Large intestine (tissue), 3 donors: ENCODE data around the gene ZMIZ2. TPM values are rescaled to one million over a fixed set of nuclear protein-coding genes. Genes with fewer than 3 reads are reported as not detected.
"Not testable (repeated sequence)": the region's sequence is repeated elsewhere in the genome, so short reads cannot be mapped to it uniquely, and the experiment has no call there.

ENCODE experiments used
- DNase-seq, 2 donors: peaks; one replicate each; pipeline versions ENCODE4 v3.0.0 to v3.0.0-alpha.2; 2013
- H3K27ac ChIP-seq: one replicate; pipeline ENCODE4 v1.5.1; 2013; ENCODE audit warnings: low read length
- H3K27me3 ChIP-seq: 2 replicates; pipeline ENCODE4 v1.6.1; 2013; ENCODE audit warnings: low read length; ENCODE audit not compliant: control insufficient read depth, insufficient read depth
- H3K36me3 ChIP-seq: 2 replicates; pipeline ENCODE4 v1.6.1; 2013; ENCODE audit warnings: low read length; ENCODE audit not compliant: control insufficient read depth, insufficient read depth
- H3K4me1 ChIP-seq: one replicate; pipeline ENCODE4 v1.6.1; 2013; ENCODE audit warnings: low read length; ENCODE audit not compliant: control insufficient read depth, insufficient read depth
- H3K4me3 ChIP-seq: one replicate; pipeline ENCODE4 v1.5.1; 2013; ENCODE audit warnings: low read length
- H3K9me3 ChIP-seq: one replicate; pipeline ENCODE4 v1.6.1; 2013; ENCODE audit warnings: mild to moderate bottlenecking, low read depth, low read length, moderate library complexity; ENCODE audit not compliant: control insufficient read depth
- WGBS: methylation state at CpG from one replicate; pipeline ENCODE4 v1.1.5; 2013; ENCODE audit warnings: low lambda C conversion rate; ENCODE audit not compliant: insufficient coverage; 5-methylcytosine and 5-hydroxymethylcytosine counted together
- polyA plus RNA-seq: library from polyadenylated mRNA; unstranded; fragments of 120-200 nt; gene quantifications from one replicate; pipeline ENCODE4 v1.2.1, GENCODE V29; 2013

Gene ZMIZ2
- polyA plus RNA-seq, 1 donor: 86.2 TPM

DNA sequence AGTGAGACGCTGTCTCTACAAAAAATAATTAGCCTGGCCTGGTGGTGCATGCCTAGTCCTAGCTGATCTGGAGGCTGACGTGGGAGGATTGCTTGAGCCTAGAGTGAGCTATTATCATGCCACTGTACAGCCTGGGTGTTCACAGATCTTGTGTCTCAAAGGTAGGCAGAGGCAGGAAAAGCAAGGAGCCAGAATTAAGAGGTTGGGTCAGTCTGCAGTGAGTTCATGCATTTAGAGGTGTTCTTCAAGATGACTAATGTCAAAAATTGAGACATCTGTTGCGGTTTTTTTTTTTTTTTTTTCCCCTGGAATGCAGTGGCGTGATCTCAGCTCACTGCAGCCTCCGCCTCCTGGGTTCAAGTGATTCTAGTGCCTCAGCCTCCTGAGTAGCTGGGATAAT, 53.2 kb downstream of the ZMIZ2 start:
- Histone ChIP-seq H3K4me1 (peaks cover 5% of the 10 kb centered on the region), H3K9me3 (no peaks in the 10 kb centered on the region), H3K36me3 (peaks cover 54% of the 10 kb centered on the region), H3K27ac (no peak overlapping the region), H3K4me3 (no peak overlapping the region), H3K27me3 (no peaks in the 10 kb centered on the region)
- no peak for DNase-seq
- WGBS: no CpG with 5 or more reads among the region's 5 CpGs

DNA sequence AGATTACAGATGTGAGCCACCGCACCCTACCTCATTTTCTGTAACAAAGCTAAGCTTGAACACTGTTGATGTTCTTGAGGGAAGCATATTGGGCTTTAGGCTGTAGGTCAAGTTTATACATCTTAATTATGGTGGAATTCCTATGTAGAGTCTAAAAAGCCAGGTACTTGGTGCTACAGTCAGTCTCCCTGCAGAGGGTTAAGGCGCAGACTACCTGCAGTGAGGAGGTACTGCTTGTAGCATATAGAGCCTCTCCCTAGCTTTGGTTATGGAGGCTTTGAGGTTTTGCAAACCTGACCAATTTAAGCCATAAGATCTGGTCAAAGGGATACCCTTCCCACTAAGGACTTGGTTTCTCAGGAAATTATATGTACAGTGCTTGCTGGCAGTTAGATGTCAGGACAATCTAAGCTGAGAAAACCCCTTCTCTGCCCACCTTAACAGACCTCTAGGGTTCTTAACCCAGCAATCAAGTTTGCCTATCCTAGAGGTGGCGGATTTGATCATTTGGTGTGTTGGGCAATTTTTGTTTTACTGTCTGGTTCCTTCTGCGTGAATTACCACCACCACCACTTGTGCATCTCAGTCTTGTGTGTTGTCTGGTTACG, 53.9 kb downstream of the ZMIZ2 start:
- Histone ChIP-seq H3K9me3 (no peaks in the 10 kb centered on the region), H3K36me3 (peaks cover 54% of the 10 kb centered on the region), H3K27ac (no peak overlapping the region), H3K4me1 (peaks cover 5% of the 10 kb centered on the region), H3K27me3 (no peaks in the 10 kb centered on the region), H3K4me3 (no peak overlapping the region)
- WGBS: 100% methylated on average over 1 of the region's 5 CpGs
- DNase-seq: no peak

DNA sequence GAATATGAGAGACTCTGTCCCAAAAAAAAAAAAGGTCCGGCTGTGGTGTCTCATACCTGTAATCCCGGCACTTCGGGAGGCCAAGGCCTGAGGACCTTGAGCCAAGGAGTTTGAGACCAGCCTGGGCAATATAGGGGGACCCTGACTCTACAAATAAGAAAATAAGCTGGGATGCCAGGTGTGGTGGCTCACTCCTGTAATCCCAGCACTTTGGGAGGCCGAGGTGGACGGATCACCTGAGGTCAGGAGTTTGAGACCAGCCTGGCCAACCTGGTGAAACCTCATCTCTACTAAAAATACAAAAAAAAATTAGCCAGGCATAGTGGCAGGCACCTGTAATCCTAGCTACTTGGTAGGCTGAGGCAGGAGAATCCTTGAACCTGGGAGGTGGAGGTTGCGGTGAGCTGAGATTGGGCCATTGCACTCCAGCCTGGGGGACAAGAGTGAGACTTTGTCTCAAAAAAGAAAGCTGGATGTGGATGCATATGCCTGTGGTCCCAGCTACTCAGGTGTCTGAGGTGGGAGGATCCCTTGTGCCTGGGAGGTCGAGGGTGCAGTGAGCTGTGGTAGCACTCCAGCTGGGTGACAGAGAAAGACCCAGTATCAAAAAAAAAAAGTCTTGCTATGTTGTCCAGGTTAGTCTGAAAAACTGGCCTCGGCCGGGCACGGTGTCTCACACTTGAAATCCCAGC, 55.3 kb downstream of the ZMIZ2 start:
- peaks cover 50% of the 10 kb centered on the region for H3K36me3 ChIP-seq
- not testable (repeated sequence) for H3K27me3 ChIP-seq, H3K4me3 ChIP-seq, H3K27ac ChIP-seq, H3K9me3 ChIP-seq, DNase-seq, H3K4me1 ChIP-seq
- WGBS: no CpG with 5 or more reads among the region's 10 CpGs

DNA sequence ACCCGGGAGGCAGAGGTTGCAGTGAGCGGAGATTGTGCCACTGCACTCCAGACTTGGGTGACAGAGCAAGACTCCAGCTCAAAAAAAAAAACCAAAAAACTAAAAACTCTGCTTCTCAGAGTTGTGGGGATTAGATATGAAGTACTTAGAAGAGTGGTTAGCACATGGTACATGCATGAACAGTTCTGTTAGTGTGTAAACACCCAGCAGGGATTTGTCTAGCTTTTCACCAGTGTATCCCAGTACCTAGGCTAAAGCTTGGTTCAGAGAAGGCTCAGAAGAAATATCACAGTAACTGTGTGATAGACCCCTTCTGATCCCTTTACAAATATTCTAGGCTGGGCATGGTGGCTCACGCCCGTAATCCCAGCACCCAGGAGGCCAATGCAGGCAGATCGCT, 57.3 kb downstream of the ZMIZ2 start:
- H3K27ac ChIP-seq: no peak overlapping the region
- WGBS: 80% methylated on average over 1 of the region's 5 CpGs
- DNase-seq: no peak
- peaks cover 33% of the 10 kb centered on the region for H3K36me3 ChIP-seq
- H3K9me3 ChIP-seq: no peaks in the 10 kb centered on the region
- H3K27me3 ChIP-seq: no peaks in the 10 kb centered on the region
- H3K4me3 ChIP-seq: no peak overlapping the region
- H3K4me1 ChIP-seq: no peaks in the 10 kb centered on the region

DNA sequence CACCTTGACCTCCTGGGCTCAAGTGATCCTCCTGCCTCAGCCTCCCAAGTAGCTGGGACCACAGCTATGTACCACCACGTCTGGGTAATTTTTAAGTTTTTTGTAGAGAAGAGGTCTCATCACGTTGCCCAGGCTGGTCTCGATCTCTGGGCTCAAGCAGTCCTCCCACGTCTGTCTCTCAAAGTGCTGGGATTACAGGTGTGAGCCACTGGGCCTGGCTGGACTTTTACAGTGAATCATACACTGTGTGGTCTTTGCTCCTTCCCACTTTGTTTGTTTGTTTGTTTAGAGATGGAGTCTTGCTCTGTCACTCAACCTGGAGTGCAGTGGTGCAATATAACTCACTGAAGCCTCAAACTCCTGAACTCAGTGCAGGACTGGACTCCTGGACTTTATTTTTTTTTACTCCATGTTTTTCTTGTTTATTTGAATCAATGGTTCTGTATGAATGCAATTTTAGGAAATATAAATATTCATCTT, 60.3 kb downstream of the ZMIZ2 start:
- no peaks in the 10 kb centered on the region for H3K27me3 ChIP-seq
- H3K9me3 ChIP-seq: no peaks in the 10 kb centered on the region
- H3K4me3 ChIP-seq: no peak overlapping the region
- DNase-seq: no peak
- WGBS: 90% methylated on average over 2 of the region's 4 CpGs
- H3K4me1 ChIP-seq: no peaks in the 10 kb centered on the region
- no peak overlapping the region for H3K27ac ChIP-seq
- peaks cover 9% of the 10 kb centered on the region for H3K36me3 ChIP-seq

DNA sequence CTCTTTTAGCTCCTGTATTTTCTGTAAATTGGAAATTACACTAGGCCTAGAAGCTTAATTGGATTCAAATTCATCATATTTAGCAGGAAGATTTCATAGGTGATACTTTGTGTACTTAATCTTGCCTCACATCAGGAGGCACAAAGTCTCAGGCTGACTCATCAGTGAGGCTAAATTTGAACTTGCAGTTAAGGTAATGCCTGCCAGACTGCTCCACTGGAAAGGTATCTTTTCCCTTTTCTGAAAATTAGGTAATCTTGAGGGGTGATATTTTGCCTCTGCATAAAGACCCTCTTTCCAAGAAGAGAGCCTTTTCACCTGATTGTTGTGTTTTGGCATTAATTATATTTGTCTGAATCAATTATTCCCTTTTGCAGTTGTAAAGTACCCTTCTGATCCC, 62.4 kb downstream of the ZMIZ2 start:
- Histone ChIP-seq H3K4me1 (no peaks in the 10 kb centered on the region), H3K27me3 (no peaks in the 10 kb centered on the region), H3K36me3 (no peaks in the 10 kb centered on the region), H3K27ac (no peak overlapping the region), H3K4me3 (no peak overlapping the region), H3K9me3 (no peaks in the 10 kb centered on the region)
- no peak for DNase-seq

DNA sequence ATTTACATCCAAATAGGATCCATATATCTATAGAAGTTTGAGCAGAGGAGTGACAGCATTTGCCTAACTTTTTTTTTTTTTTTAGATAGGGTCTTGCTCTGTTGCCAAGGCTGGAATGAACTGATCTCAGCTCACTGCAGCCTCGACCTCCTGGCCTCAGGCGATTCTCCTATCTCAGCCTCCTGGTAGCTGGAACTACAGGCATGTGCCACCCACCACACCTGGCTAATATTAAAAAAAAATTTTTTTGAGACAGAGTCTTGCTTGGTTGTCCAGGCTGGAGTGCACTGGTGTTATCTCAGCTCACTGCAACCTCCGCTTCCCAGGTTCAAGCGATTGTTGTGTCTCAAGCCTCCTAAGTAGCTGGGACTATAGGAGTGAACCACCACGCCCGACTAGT, 62.9 kb downstream of the ZMIZ2 start:
- no peaks in the 10 kb centered on the region for H3K36me3 ChIP-seq
- no peak for DNase-seq
- H3K27me3 ChIP-seq: no peaks in the 10 kb centered on the region
- H3K4me1 ChIP-seq: no peaks in the 10 kb centered on the region
- H3K27ac ChIP-seq: no peak overlapping the region
- no CpG with 5 or more reads among the region's 6 CpGs for WGBS
- H3K9me3 ChIP-seq: no peaks in the 10 kb centered on the region
- H3K4me3 ChIP-seq: no peak overlapping the region

DNA sequence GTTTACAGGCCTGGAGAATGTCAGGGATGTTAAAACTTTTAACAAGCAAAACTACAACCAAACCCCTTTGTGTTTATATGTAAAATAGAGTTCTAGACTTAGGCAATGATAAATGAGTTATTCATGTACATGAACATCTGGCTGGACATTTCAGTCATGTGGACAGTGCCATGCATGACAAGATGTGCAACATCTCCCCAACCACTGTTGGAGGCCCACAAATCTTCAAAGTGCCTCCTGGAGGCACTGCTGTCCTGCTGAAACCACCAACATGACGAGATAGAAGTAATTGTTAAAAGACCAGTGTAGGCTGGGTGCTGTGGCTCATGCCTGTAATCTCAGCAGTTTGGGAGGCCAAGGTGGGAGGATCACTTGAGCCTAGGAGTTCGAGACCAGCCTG, 66.3 kb downstream of the ZMIZ2 start:
- Histone ChIP-seq H3K27ac (no peak overlapping the region), H3K4me1 (no peaks in the 10 kb centered on the region), H3K4me3 (no peak overlapping the region), H3K27me3 (no peaks in the 10 kb centered on the region), H3K36me3 (no peaks in the 10 kb centered on the region), H3K9me3 (no peaks in the 10 kb centered on the region)
- no CpG with 5 or more reads among the region's 2 CpGs for WGBS
- no peak for DNase-seq

DNA sequence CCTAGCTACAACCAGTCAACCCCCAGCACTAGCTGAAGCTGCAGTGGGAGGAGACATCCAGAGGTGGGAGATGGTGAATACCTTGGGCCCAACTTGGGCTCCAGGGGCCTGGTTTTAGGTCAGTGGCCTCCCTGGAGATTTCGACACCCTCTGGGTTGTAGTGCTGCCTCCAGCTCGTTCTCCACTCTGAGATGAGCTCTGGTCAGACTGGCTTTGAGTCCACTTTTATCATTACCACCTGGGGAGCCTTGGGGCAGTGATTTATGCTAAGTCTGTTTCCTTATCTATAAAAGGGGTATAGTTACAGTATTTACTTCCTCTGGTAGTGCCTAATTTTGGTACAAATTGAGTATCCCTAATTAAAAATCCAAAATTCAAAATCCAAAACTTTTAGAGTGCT, 70.6 kb downstream of the ZMIZ2 start:
- no peaks in the 10 kb centered on the region for H3K9me3 ChIP-seq
- H3K27ac ChIP-seq: no peak overlapping the region
- WGBS: no CpG with 5 or more reads among the region's 2 CpGs
- H3K36me3 ChIP-seq: no peaks in the 10 kb centered on the region
- DNase-seq: no peak
- no peak overlapping the region for H3K4me3 ChIP-seq
- H3K27me3 ChIP-seq: no peaks in the 10 kb centered on the region
- no peaks in the 10 kb centered on the region for H3K4me1 ChIP-seq
